HG03378 (cell line): ENCODE data around the gene LMNTD2.
"Not testable (repeated sequence)": the region's sequence is repeated elsewhere in the genome, so short reads cannot be mapped to it uniquely, and the experiment has no call there.

Experiments
- ATAC-seq: cut with Tn5 transposase; IDR thresholded peaks from one replicate; pipeline ENCODE4 v1.9.1; 2021; ENCODE audit warnings: mild to moderate bottlenecking, moderate library complexity; ENCODE audit not compliant: unreplicated experiment

The LMNTD2 gene

GRCh38 chr11:587546-587945, 27.0 kb upstream of the LMNTD2 start:
- no peak for ATAC-seq

DNA sequence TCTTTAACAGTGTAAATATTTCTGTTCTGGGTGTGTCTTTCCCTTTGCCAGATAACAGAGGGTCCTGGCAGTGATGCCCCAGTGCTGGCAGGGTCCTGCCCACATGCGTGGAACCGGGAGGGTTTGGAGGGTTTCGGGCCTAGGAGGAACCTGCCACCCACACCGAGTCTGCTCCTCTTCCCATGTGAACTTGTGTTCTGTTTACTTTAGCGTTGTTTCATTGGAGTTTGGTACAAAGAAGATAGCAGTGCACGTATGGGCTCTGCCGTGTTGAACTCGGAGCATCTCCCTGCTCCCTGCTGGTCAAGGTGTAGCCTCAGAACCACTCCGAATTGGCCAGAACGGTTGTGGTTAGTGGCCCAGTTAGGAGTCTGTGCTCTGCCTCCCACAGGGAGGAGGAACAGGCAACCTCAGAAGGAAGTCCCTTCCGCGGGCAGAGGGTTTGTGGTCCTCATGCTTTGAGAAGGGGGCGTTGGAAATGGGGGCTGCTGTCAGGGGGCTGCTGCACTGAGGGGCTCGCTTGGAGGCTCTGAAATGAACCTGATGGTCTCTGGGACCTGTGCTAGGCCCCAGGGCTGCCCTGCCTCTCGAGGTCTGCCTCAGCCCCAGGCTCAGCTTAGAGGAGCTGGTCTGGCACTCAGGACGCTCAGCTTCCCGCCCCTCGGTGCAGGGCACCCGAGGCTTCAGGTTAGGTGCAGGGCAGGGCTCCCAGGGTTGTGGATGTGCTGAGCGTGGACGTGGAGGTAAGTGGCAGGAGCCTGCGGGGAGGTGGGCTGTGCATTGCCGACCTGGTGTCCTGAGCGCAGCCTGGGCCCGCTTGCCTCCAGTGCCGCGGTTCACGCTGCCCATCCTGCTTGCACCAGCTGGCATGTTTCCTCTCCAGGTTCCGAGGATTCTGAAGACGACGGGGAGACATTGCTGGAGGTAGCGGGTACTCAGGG, 26.1 kb upstream of the LMNTD2 start:
- ATAC-seq = no peak

DNA sequence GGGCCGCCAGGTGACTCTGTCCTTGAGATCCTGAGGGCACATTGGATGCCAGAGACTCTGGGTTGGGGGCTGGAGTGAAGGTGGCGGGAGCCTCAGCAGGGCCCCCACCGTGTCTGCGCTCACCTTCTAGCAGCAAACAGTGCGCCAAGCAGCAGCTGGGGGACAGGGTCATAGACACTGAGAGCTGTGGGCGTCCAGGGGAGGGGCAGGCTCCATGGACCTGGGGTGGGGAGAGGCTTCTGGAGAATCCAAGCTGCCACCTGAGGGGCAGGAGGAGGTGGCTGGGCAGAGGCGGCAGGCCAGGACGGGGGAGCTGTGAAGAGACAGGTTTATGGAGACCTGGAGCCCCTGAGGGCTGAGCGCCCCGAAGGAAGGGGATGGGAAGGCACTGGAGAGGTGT, 23.7 kb upstream of the LMNTD2 start:
- no peak for ATAC-seq

DNA sequence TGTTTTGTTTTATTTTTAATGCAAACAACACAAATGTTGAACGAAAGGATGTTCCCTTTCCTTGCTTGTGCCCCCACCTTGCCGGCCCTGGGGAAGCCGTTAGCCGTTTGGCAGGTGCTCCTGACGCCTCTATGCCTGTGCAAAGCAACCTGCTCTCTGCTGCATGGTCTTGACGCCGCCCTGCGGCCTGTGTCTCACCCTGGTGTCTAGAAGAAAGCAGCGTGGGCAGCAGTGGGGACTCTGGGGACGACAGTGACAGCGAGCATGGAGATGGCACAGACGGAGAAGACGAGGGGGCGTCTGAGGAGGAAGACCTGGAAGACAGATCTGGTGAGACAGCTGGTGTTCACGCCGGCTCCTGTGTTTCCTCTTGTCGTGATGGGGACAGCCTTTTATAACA, 21.2 kb upstream of the LMNTD2 start:
- ATAC-seq = no peak

DNA sequence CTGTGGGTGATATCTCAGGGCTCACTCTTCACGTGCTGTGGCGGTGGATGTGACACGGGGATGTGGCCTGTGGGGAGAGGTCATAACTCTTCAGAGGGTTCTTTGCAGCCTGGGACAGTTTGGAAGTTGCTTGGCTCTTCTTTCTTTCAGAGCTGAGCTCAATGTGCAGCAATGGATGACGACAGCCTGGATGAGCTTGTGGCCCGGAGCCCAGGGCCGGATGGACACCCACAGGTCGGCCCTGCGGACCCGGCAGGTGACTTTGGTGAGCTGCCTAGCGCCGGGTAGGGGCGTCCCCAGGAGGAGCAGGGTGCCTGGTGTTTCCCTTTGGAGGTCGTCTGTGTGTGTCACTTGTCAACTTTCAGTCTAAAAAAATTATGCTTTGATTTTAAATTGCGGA, 20.8 kb upstream of the LMNTD2 start:
- no peak for ATAC-seq

GRCh38 chr11:579830-580601, 19.5 kb upstream of the LMNTD2 start:
- ATAC-seq = no peak

DNA sequence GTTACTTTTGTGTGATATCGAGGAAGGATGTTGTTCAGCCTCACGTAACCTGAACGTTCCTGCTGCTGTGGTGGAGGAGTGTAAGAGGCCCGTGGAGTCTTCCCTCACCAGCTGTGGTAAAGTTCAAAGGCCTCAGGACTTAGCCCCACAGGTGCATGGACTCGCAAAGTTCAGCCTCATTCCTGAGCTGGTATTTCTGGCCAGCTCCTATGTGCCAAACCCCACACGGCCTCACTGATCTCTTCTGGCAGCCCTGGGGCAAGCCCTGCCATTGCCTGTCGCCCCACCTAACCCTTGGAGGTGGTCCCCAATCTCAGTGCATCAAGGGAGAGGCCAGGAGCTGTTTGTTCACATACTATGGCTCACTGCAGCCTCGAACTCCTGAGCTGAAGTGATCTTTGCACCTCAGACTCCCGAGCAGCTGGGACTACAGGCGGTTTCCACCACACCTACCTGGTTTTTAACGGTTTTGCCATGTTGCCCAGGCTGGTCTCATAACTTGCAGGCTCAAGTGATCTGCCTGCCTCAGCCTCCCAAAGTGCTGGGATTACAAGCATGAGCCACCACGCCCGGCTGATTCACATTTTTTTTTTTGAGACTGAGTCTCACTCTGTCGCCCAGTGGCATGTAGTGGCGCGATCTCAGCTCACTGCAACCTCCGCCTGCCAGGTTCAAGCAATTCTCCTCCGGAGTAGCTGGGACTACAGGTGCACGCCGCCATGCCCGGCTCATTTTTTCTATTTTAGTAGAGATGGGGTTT, 17.9 kb upstream of the LMNTD2 start:
- ATAC-seq = no peak

GRCh38 chr11:577611-577894, 17.0 kb upstream of the LMNTD2 start:
- ATAC-seq = no peak

- no peak for ATAC-seq
Observed at GRCh38 chr11:576811-577610, 16.5 kb upstream of the LMNTD2 start.

GRCh38 chr11:575996-576768, 15.6 kb upstream of the LMNTD2 start, which contains the start of gene PHRF1:
Gene PHRF1, plus strand, starts transcription at chr11:576470. Its CDS starts 5,043 bp downstream, at chr11:581513.
- ATAC-seq = peak; percentile 79

DNA sequence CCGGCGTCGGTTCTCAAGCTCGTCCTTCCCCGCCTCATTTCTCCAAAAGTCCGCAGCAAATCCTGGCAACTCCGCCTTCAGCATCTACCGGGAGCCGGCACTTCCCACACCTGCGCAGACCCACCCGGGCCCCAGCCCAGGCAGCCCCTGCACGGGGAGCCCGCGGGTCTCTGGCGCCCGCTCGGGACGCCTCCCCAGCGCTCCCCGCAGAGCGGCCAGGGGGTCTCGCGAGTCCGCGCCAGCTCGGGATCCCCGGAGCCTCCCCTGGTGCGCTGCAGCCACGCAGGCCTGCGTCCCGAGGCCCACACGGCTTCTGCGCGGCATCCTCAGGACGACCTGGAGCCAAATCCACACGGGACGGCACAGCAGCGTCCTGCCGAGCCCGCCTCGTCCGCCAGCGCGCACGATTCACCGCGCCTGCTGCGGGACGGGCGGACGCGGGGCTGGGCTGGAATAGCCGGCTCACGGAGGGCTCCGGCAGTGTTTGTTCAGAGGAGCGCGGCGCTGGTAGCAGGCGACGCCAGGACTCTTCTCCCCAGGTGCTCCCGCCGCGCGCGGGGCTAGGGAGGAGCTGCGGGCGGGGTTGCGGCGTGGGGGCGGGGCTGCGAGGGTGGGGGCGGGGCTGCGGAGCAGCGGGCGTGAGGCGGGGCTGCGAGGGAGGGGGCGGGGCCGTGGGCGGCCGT, 14.9 kb upstream of the LMNTD2 start:
- ATAC-seq = no peak

DNA sequence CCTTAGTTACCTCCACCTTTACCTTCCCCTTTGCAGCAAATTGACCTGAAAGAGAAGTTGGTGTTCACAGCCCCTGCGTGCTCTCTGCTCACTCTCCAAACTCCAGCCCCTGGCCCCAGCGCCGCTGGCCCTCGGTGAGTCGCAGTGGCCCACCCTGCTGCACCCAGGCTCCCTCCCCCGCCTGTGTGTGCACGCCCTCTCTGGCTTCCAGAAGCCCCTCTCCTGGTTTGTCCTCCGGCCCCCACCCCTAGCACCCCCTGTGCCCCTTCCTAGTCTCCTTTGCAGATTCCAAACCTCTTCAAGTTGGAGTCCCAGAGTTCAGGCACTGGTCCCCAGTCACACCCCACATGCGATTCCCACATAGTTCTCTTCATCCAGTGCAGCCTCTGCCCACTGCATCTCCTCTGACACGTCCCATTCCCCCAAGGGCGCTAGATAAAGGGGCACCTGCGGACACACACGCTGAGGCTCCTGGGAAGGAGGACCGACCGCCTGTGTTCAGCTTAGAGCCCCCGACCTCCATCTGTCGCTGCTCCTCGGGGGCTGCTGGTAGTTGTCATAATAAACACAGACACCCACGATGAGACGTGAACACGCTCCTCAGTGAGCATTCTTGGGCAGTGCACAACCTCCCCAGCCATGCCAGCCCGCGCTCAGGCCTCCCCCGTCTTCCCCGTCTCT, 14.2 kb upstream of the LMNTD2 start:
- ATAC-seq = no peak

DNA sequence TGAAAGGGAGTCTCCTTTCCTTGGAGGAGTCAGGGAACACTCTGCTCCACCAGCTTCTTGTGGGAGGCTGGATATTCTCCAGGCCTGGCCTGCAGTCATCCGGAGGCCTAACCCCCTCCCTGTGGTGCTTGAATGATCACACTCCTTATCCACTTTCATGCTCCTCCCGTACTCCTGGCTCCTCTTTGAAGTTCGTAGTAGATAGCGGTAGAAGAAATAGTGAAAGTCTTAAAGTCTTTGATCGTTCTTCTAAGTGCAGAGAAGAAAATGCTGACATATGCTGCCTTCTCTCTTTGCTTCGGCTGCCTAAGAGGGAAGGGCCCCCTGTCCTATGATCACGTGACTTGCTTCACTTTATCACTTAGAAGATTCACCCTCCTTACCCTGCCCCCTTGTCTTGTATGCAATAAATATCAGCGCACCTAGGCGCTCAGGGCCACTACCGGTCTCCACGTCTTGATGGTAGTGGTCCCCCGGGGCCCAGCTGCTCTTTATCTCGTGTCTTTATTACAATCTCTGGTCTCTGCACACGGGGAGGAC, 13.6 kb upstream of the LMNTD2 start:
- ATAC-seq = not testable (repeated sequence)

- no peak for ATAC-seq
Observed at GRCh38 chr11:573146-573759, 12.7 kb upstream of the LMNTD2 start.

DNA sequence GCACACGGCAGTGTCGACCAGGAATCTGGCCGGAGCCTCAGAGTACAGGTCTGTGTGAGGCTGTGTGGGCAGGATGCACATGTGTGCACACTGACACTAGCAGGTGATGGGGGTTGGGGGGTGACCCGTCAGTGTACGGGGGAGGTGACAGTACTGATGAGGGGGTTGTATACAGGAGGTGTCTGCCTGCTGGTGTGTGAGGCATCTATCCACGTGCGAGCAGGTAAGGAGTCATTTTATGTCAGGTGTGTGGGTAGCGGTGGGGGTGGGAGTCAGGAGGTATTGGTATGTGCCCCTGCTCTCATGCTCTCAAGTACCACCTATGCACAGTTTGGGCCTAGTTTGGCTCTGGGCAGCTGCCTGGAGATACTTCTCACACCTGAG, 11.3 kb upstream of the LMNTD2 start:
- no peak for ATAC-seq

DNA sequence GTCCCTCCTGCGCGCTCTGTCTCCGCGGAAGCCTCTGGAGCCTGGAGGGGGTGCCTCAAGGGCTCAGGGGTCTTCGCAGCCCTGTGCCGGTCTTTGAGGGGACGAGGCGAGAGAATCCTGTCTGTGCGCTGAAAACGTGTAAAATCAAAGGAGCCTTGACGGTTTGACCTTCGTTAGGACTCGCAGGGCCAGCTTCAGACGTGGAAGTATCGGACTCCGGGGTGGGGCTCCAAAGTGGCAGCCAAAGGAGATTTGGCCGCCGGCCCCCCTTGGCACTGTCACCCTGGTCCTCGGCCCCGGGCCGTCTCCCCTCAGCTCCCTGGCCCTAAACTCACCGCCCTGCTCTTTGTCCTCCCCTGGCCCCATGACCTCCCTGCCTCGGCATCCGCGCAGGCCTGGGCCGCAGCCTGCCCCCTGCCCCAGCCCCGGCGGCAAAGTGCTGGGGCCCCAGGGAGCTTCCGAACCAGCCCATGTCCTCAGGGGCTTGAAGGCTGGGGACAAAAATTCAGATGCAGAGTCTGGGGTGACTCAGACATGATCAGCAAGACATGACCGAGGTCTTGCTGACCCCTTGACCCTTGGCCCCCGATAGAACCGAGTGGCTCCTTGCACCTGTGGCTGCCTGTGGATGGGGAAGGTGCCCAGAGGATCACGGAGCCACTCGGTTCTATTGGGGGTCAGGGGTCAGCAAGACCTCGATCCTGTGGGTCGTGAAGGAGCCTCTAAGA, 8.8 kb upstream of the LMNTD2 start:
- ATAC-seq = no peak
